SK-N-SH (cell line): ENCODE results near the gene THSD7A. TPM values are rescaled to one million over a fixed set of nuclear protein-coding genes. Genes with fewer than 3 reads are reported as not detected.

Experiments
- CTCF ChIA-PET: fragments of 300-600, 350-600 bp; formaldehyde crosslinking; extraction: SDS; loops from one replicate; lab custom pipeline; 2021; lab: Yijun Ruan, JAX
- POLR2A ChIA-PET: fragments of 350-600 bp; sonication (Branson Sonifier 250); formaldehyde crosslinking; extraction: SDS; loops from one replicate; lab custom pipeline; 2020; ENCODE audit warnings: antibody characterized with exemption, inconsistent platforms; lab: Yijun Ruan, JAX
- DNase-seq: peaks from one replicate; pipeline ENCODE4 v3.0.0; 2012
- H2AFZ ChIP-seq: fragments of 200-600 bp; sonication (generic); 2 replicates; pipeline ENCODE4 v1.8.1; 2016; ENCODE audit warnings: antibody characterized with exemption, mild to moderate bottlenecking, low read depth
- H3F3A ChIP-seq: fragments of 200-600 bp; sonication (generic); replicated peaks from 2 replicates; pipeline ENCODE3; 2016; ENCODE audit warnings: antibody characterized with exemption, mild to moderate bottlenecking; ENCODE audit not compliant: insufficient read depth
- H3K27ac ChIP-seq, 2 experiments: fragments of 200-500 bp in 1 of 2; fragments of 200-600 bp in 1 of 2; sonication (Bioruptor generic) in 1 of 2; sonication (generic), shearing (Covaris generic) in 1 of 2; 2 replicates each; pipeline versions ENCODE4 v1.5.1 to v1.6.1; 2014 to 2016; ENCODE audit warnings: low read depth in 2 of 2, inconsistent platforms in 1 of 2, low read length in 1 of 2, mild to moderate bottlenecking in 1 of 2, mixed read lengths in 1 of 2
- H3K27me3 ChIP-seq: fragments of 200-600 bp; sonication (generic), shearing (Covaris generic); 2 replicates; pipeline ENCODE4 v1.6.1; 2016; ENCODE audit warnings: mixed run types; ENCODE audit not compliant: insufficient read depth
- H3K36me3 ChIP-seq, 2 experiments: fragments of 200-500 bp in 1 of 2; fragments of 200-600 bp in 1 of 2; sonication (Bioruptor generic) in 1 of 2; sonication (generic) in 1 of 2; replicated peaks in 1 of 2; 2 replicates each; pipeline versions ENCODE3 to v1.5.1; 2014 to 2016; ENCODE audit warnings: low read length in 1 of 2, mild to moderate bottlenecking in 1 of 2; ENCODE audit not compliant: insufficient read depth in 2 of 2, control insufficient read depth in 1 of 2
- H3K4me1 ChIP-seq, 2 experiments: fragments of 200-500 bp in 1 of 2; fragments of 200-600 bp in 1 of 2; sonication (Bioruptor generic) in 1 of 2; sonication (generic), shearing (Covaris generic) in 1 of 2; 2 replicates each; pipeline versions ENCODE4 v1.5.1 to v1.6.1; 2014 to 2016; ENCODE audit warnings: low read depth in 1 of 2, low read length in 1 of 2, mixed run types in 1 of 2; ENCODE audit not compliant: insufficient read depth in 2 of 2, control insufficient read depth in 1 of 2
- H3K4me2 ChIP-seq: fragments of 200-600 bp; sonication (generic), shearing (Covaris generic); 2 replicates; pipeline ENCODE4 v1.6.1; 2017; ENCODE audit warnings: mixed run types
- H3K4me3 ChIP-seq, 2 experiments: fragments of 200-500 bp in 1 of 2; fragments of 200-600 bp in 1 of 2; sonication (Bioruptor generic) in 1 of 2; sonication (generic), shearing (Covaris generic) in 1 of 2; 2 replicates each; pipeline versions ENCODE4 v1.5.1 to v1.8.1; 2014 to 2016; ENCODE audit warnings: low read depth in 2 of 2, inconsistent platforms in 1 of 2, low read length in 1 of 2, mild to moderate bottlenecking in 1 of 2, mixed read lengths in 1 of 2, moderate library complexity in 1 of 2
- H3K79me2 ChIP-seq: fragments of 200-600 bp; sonication (generic); 2 replicates; pipeline ENCODE4 v1.8.1; 2017; ENCODE audit warnings: mild to moderate bottlenecking; ENCODE audit not compliant: insufficient read depth
- H3K9ac ChIP-seq: fragments of 200-600 bp; sonication (generic); 2 replicates; pipeline ENCODE4 v1.6.1; 2017; ENCODE audit warnings: mixed run types
- H3K9me2 ChIP-seq: fragments of 200-600 bp; sonication (generic); 2 replicates; pipeline ENCODE4 v1.6.1; 2017; ENCODE audit warnings: mixed run types
- H3K9me3 ChIP-seq: fragments of 200-600 bp; sonication (generic); 2 replicates; pipeline ENCODE4 v1.6.1; 2017; ENCODE audit warnings: mixed run types, mild to moderate bottlenecking, moderate library complexity
- H4K20me1 ChIP-seq: fragments of 200-600 bp; sonication (generic); 2 replicates; pipeline ENCODE4 v1.6.1; 2017; ENCODE audit warnings: mild to moderate bottlenecking, mixed run types; ENCODE audit not compliant: insufficient read depth
- CTCF ChIP-seq: fragments of 200-600 bp; sonication (generic); IDR thresholded peaks from 2 replicates; pipeline ENCODE4 v1.6.1; 2017; ENCODE audit warnings: antibody characterized with exemption, mild to moderate bottlenecking, moderate library complexity
- EP300 ChIP-seq, 2 experiments: IDR thresholded peaks; 2 replicates each; pipeline versions ENCODE4 v1.4.0 to v1.6.1; 2012; ENCODE audit warnings: borderline replicate concordance in 1 of 2, low read depth in 1 of 2, low read length in 1 of 2
- EZH2phosphoT487 ChIP-seq: fragments of 200-600 bp; sonication (generic); IDR thresholded peaks from 2 replicates; pipeline ENCODE4 v1.6.1; 2017; ENCODE audit warnings: low read depth, mixed run types, mild to moderate bottlenecking, antibody characterized with exemption, moderate library complexity, borderline replicate concordance
- FOXJ3 ChIP-seq: sonication (generic); formaldehyde crosslinking; IDR thresholded peaks from 2 replicates; pipeline ENCODE4 v1.5.1; 2020; ENCODE audit warnings: mild to moderate bottlenecking, missing genetic modification reagents
- JUND ChIP-seq: IDR thresholded peaks from 2 replicates; pipeline ENCODE4 v1.4.0; 2012
- NFIC ChIP-seq: IDR thresholded peaks from 2 replicates; pipeline ENCODE4 v1.4.0; 2012; ENCODE audit warnings: borderline replicate concordance
- SIN3A ChIP-seq: IDR thresholded peaks from 2 replicates; pipeline ENCODE4 v1.6.1; 2012; ENCODE audit warnings: low read depth, mild to moderate bottlenecking, low read length, moderate library complexity, borderline replicate concordance
- USF2 ChIP-seq: fragments of 150-350 bp; IDR thresholded peaks from 2 replicates; pipeline ENCODE4 v1.6.1; 2017; ENCODE audit warnings: antibody characterized with exemption, low read length, low read depth, borderline replicate concordance
- WGBS: methylation state at CpG from one replicate; pipeline ENCODE4 v1.1.6; 2017; ENCODE audit warnings: low lambda C conversion rate; 5-methylcytosine and 5-hydroxymethylcytosine counted together
- polyA plus RNA-seq, 3 experiments: library from polyadenylated mRNA; depleted of rRNA; stranded (reverse); fragments of >200 nt; gene quantifications; 2 replicates each; pipeline ENCODE4 v1.2.3, GENCODE V29; 2012
- TF ChIP-seq, protein P1 (sequence below): IDR thresholded peaks from 2 replicates; pipeline ENCODE4; 2012
- TF ChIP-seq, protein P2 (sequence below): IDR thresholded peaks from 2 replicates; pipeline ENCODE4 v1.6.1; 2012; ENCODE audit warnings: mild to moderate bottlenecking, low read depth, low read length, moderate library complexity

Gene THSD7A
- polyA plus RNA-seq, 1 of the 3 experiments (the other 2 are of a cell fraction): 0.16 TPM

- Histone ChIP-seq H4K20me1 (no peaks in the 10 kb centered on the region), H3K79me2 (no peaks in the 10 kb centered on the region), H3K27me3 (no peaks in the 10 kb centered on the region), H3K27ac (no peak overlapping the region), H3K9me2 (no peaks in the 10 kb centered on the region), H3K9me3 (no peaks in the 10 kb centered on the region), H3K4me2 (no peak overlapping the region), H2AFZ (no peak overlapping the region), H3K4me1 (no peaks in the 10 kb centered on the region; a peak in 1 of 4 replicates), H3K36me3 (peaks cover 0 to 36% of the 10 kb centered on the region in 2 experiments), H3K9ac (no peak overlapping the region), H3F3A (no peaks in the 10 kb centered on the region), H3K4me3 (no peak overlapping the region)
- TF ChIP-seq SIN3A (no peak), USF2 (no peak), CTCF (no peak), EZH2phosphoT487 (no peak), EP300 (IDR thresholded peaks at IDR 0.05; ENCODE audit: borderline replicate concordance in 1 of 2, low read depth in 1 of 2, low read length in 1 of 2) (no peak), JUND (no peak), NFIC (no peak), FOXJ3 (CRISPR knock-in tag) (no peak)
- TF ChIP-seq, protein P1, sequence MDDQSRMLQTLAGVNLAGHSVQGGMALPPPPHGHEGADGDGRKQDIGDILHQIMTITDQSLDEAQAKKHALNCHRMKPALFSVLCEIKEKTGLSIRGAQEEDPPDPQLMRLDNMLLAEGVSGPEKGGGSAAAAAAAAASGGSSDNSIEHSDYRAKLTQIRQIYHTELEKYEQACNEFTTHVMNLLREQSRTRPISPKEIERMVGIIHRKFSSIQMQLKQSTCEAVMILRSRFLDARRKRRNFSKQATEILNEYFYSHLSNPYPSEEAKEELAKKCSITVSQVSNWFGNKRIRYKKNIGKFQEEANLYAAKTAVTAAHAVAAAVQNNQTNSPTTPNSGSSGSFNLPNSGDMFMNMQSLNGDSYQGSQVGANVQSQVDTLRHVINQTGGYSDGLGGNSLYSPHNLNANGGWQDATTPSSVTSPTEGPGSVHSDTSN: no peak
- TF ChIP-seq, protein P2, sequence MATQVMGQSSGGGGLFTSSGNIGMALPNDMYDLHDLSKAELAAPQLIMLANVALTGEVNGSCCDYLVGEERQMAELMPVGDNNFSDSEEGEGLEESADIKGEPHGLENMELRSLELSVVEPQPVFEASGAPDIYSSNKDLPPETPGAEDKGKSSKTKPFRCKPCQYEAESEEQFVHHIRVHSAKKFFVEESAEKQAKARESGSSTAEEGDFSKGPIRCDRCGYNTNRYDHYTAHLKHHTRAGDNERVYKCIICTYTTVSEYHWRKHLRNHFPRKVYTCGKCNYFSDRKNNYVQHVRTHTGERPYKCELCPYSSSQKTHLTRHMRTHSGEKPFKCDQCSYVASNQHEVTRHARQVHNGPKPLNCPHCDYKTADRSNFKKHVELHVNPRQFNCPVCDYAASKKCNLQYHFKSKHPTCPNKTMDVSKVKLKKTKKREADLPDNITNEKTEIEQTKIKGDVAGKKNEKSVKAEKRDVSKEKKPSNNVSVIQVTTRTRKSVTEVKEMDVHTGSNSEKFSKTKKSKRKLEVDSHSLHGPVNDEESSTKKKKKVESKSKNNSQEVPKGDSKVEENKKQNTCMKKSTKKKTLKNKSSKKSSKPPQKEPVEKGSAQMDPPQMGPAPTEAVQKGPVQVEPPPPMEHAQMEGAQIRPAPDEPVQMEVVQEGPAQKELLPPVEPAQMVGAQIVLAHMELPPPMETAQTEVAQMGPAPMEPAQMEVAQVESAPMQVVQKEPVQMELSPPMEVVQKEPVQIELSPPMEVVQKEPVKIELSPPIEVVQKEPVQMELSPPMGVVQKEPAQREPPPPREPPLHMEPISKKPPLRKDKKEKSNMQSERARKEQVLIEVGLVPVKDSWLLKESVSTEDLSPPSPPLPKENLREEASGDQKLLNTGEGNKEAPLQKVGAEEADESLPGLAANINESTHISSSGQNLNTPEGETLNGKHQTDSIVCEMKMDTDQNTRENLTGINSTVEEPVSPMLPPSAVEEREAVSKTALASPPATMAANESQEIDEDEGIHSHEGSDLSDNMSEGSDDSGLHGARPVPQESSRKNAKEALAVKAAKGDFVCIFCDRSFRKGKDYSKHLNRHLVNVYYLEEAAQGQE: no peak
- WGBS: 18% methylated on average over 1 of the region's 1 CpG
- POLR2A ChIA-PET: no interaction called here
- CTCF ChIA-PET: interaction anchor here (0.6 to 1.7 kb wide), 6 partner anchors 8 to 1079 kb away, joined by 3 to 4 read pairs (median 3); no protein-coding TSS in a partner anchor
- no peak for DNase-seq
Measured at GRCh38 chr7:11416641-11417458, 415.1 kb downstream of the THSD7A start.
